Hepatocyte (in vitro differentiated cells): ENCODE data around the gene CCDC34. TPM values are rescaled to one million over a fixed set of nuclear protein-coding genes. Genes with fewer than 3 reads are reported as not detected.

ENCODE experiments used
- DNase-seq: peaks from one replicate; pipeline ENCODE4 v3.0.0-alpha.2; 2016; ENCODE audit warnings: low spot score
- H2AFZ ChIP-seq: fragments of 200-600 bp; sonication (generic); 2 replicates; pipeline ENCODE4 v1.6.0; 2016; ENCODE audit warnings: antibody characterized with exemption, mild to moderate bottlenecking
- H3K27ac ChIP-seq: fragments of 200-600 bp; sonication (generic); 2 replicates; pipeline ENCODE4 v1.5.1; 2016; ENCODE audit warnings: mild to moderate bottlenecking
- H3K27me3 ChIP-seq: fragments of 200-600 bp; sonication (generic); 2 replicates; pipeline ENCODE4 v1.6.1; 2016
- H3K36me3 ChIP-seq: fragments of 200-600 bp; sonication (generic); replicated peaks from 2 replicates; pipeline ENCODE4 v1.5.1; 2016; ENCODE audit warnings: low read depth; ENCODE audit not compliant: insufficient read depth
- H3K4me1 ChIP-seq: fragments of 200-600 bp; sonication (generic); 2 replicates; pipeline ENCODE4 v1.5.1; 2016; ENCODE audit warnings: mild to moderate bottlenecking, moderate library complexity; ENCODE audit not compliant: insufficient read depth
- H3K4me2 ChIP-seq: fragments of 200-600 bp; sonication (generic); 2 replicates; pipeline ENCODE4 v1.6.0; 2016
- H3K4me3 ChIP-seq: fragments of 200-600 bp; sonication (generic); 2 replicates; pipeline ENCODE4 v1.5.1; 2016; ENCODE audit warnings: mild to moderate bottlenecking
- H3K79me2 ChIP-seq: fragments of 200-600 bp; sonication (generic); 2 replicates; pipeline ENCODE4 v1.6.0; 2017; ENCODE audit warnings: mild to moderate bottlenecking
- H3K9me2 ChIP-seq: fragments of 200-600 bp; sonication (generic); replicated peaks from 2 replicates; pipeline ENCODE4 v1.6.0; 2017; ENCODE audit warnings: mild to moderate bottlenecking; ENCODE audit not compliant: insufficient read depth
- H3K9me3 ChIP-seq: fragments of 200-600 bp; sonication (generic); 2 replicates; pipeline ENCODE4 v1.5.1; 2016; ENCODE audit warnings: low read depth, mild to moderate bottlenecking
- H4K20me1 ChIP-seq: fragments of 200-600 bp; sonication (generic); 2 replicates; pipeline ENCODE4 v1.6.0; 2016; ENCODE audit warnings: mild to moderate bottlenecking; ENCODE audit not compliant: insufficient read depth, poor library complexity, severe bottlenecking
- CTCF ChIP-seq: fragments of 200-600 bp; sonication (generic); IDR thresholded peaks from 2 replicates; pipeline ENCODE4 v1.5.1; 2016; ENCODE audit warnings: antibody characterized with exemption, mild to moderate bottlenecking; ENCODE audit not compliant: poor library complexity
- EZH2 ChIP-seq: fragments of 200-600 bp; sonication (generic); IDR thresholded peaks from 2 replicates; pipeline ENCODE4 v1.6.1; 2016; ENCODE audit warnings: antibody characterized with exemption, mild to moderate bottlenecking, borderline replicate concordance
- EZH2phosphoT487 ChIP-seq: fragments of 200-600 bp; sonication (generic); IDR thresholded peaks from one replicate; pipeline ENCODE4 v1.6.1; 2018; ENCODE audit warnings: antibody characterized with exemption, mild to moderate bottlenecking, low read depth, moderate library complexity; ENCODE audit not compliant: unreplicated experiment, severe bottlenecking
- WGBS: methylation state at CpG from one replicate; pipeline ENCODE4 v1.1.6; 2016; ENCODE audit warnings: low lambda C conversion rate; ENCODE audit errors: missing lambda C conversion rate; 5-methylcytosine and 5-hydroxymethylcytosine counted together
- polyA plus RNA-seq: library from polyadenylated mRNA; unstranded; fragments of >200 nt; fragmentation: Nextera tagmentation; extraction: Ambion mirVana; gene quantifications from 2 replicates; pipeline ENCODE4 v1.2.1, GENCODE V29; 2016
- total RNA-seq: library from RNA; depleted of rRNA; stranded (reverse); fragments of >200 nt; gene quantifications from 2 replicates; pipeline ENCODE4 v1.2.3, GENCODE V29; 2014

Gene CCDC34
- total and polyA plus RNA-seq, 2 experiments from 2014 or later: 6.0 to 7.5 TPM

DNA sequence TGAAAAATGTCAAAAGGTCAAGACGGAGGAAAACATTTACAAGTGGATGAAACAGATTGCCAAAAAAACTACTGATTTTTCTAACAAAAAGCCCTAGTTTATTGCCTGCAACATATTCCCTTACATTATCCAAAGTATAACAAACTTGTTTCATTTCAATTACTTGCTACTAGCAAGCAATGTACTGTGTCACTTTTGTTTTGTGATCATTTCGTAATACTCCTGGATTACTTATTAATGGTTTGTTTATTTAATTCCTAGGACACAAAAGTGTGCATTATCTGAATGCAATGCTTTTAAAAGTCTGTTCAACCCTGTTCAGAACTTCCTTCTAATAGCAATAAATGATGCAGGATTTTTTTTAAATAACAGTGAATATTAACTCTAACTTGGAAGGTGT is 50.9 kb downstream of the CCDC34 start:
- no peaks in the 10 kb centered on the region for H3K27me3 ChIP-seq
- H4K20me1 ChIP-seq: no peaks in the 10 kb centered on the region
- H3K79me2 ChIP-seq: no peaks in the 10 kb centered on the region
- H3K4me3 ChIP-seq: no peak overlapping the region
- WGBS: 52% methylated on average over 2 of the region's 2 CpGs
- H3K9me3 ChIP-seq: no peaks in the 10 kb centered on the region
- H3K9me2 ChIP-seq: no peaks in the 10 kb centered on the region
- no peaks in the 10 kb centered on the region for H3K36me3 ChIP-seq
- no peak overlapping the region for H2AFZ ChIP-seq
- peaks cover 12% of the 10 kb centered on the region for H3K4me1 ChIP-seq
- H3K4me2 ChIP-seq: no peak overlapping the region
- TF ChIP-seq CTCF (no peak), EZH2phosphoT487 (no peak), EZH2 (no peak)
- no peak for DNase-seq
- H3K27ac ChIP-seq: no peak overlapping the region

GRCh38 chr11:27310707-27311106 is 52.3 kb downstream of the CCDC34 start:
- Histone ChIP-seq H2AFZ (no peak overlapping the region), H3K4me1 (peaks cover 12% of the 10 kb centered on the region), H3K27me3 (no peaks in the 10 kb centered on the region), H3K79me2 (no peaks in the 10 kb centered on the region), H3K27ac (no peak overlapping the region), H3K9me2 (no peaks in the 10 kb centered on the region), H3K4me3 (no peak overlapping the region), H3K36me3 (no peaks in the 10 kb centered on the region), H3K9me3 (no peaks in the 10 kb centered on the region), H4K20me1 (no peaks in the 10 kb centered on the region), H3K4me2 (no peak overlapping the region)
- no peak for DNase-seq
- no peak for TF ChIP-seq EZH2
- no peak for TF ChIP-seq CTCF
- no peak for TF ChIP-seq EZH2phosphoT487

DNA sequence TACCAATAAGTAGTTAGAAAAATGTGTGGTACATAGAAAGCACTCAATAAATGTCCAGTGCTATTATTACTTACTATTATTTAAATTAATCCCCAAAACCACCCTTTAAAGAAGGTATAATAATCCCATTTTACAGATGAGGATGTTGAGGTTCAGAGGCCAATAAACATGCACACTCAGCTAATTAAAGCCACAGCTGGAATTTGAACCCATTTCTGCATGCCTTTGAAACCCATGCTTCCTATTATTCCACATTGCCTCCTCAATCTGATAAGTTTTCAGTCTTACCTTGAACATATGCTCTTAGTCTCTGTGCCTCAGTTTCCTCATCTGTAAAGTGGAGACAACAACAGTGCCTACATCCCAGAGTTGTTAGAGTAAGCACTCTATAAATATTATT is 52.8 kb downstream of the CCDC34 start:
- Histone ChIP-seq H3K36me3 (no peaks in the 10 kb centered on the region), H3K27ac (no peak overlapping the region), H3K9me3 (no peaks in the 10 kb centered on the region), H3K79me2 (no peaks in the 10 kb centered on the region), H4K20me1 (no peaks in the 10 kb centered on the region), H2AFZ (no peak overlapping the region), H3K9me2 (no peaks in the 10 kb centered on the region), H3K4me2 (no peak overlapping the region), H3K4me3 (no peak overlapping the region), H3K27me3 (no peaks in the 10 kb centered on the region), H3K4me1 (peaks cover 12% of the 10 kb centered on the region)
- TF ChIP-seq EZH2phosphoT487 (no peak), EZH2 (no peak), CTCF (no peak)
- no peak for DNase-seq

DNA sequence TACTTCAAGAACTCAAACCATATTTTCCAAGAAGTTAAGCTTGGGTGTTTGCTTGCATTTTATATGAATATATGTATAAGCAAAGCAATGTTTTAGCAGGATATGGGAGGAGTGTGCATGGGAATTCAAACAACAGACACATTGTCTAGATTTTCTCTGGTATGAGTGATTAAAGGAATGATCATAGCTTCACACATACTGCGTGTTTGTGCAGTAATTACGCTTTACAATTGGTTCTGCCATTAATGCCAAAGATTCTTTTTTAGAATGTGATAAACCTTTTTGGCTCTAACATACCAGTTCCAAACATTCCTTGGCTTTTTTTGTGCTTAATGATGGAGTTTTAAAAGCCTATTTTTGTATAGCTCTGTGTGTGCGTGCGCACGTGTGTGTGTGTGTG is 54.0 kb downstream of the CCDC34 start:
- Histone ChIP-seq H3K36me3 (no peaks in the 10 kb centered on the region), H4K20me1 (no peaks in the 10 kb centered on the region), H3K9me2 (no peaks in the 10 kb centered on the region), H3K9me3 (no peaks in the 10 kb centered on the region), H3K4me1 (peaks cover 12% of the 10 kb centered on the region), H3K27me3 (no peaks in the 10 kb centered on the region), H3K4me3 (no peak overlapping the region), H3K27ac (no peak overlapping the region), H2AFZ (no peak overlapping the region), H3K4me2 (no peak overlapping the region), H3K79me2 (no peaks in the 10 kb centered on the region)
- no peak for TF ChIP-seq EZH2
- no peak for TF ChIP-seq EZH2phosphoT487
- no peak for TF ChIP-seq CTCF
- WGBS: 78% methylated on average over 5 of the region's 5 CpGs
- no peak for DNase-seq
